Spleen (tissue), 11 donors: ENCODE results near the gene CADPS2. TPM values are rescaled to one million over a fixed set of nuclear protein-coding genes. Genes with fewer than 3 reads are reported as not detected.

Experiments used
- DNase-seq: peaks from one replicate; pipeline ENCODE4 v3.0.0-alpha.2; 2020
- H3K27ac ChIP-seq, 8 donors: fragments of 200-600 bp; sonication (generic) in 7 of 8; 1 replicate in 4 of 8; 2 replicates in 4 of 8; pipeline versions ENCODE4 v1.5.0 to v1.8.0; 2016 to 2021; ENCODE audit warnings: inconsistent platforms in 4 of 8, mild to moderate bottlenecking in 4 of 8, moderate library complexity in 1 of 8
- H3K27me3 ChIP-seq, 7 donors: fragments of 200-600 bp; sonication (generic) in 6 of 7; replicated peaks in 1 of 7; 1 replicate in 4 of 7; 2 replicates in 3 of 7; pipeline versions ENCODE4 v1.5.0 to v1.8.0; 2016 to 2021; ENCODE audit warnings: inconsistent platforms in 3 of 7, mild to moderate bottlenecking in 1 of 7
- H3K36me3 ChIP-seq, 6 donors: fragments of 200-600 bp; sonication (generic) in 5 of 6; 1 replicate in 4 of 6; 2 replicates in 2 of 6; pipeline versions ENCODE4 v1.5.0 to v1.8.0; 2016 to 2021; ENCODE audit warnings: inconsistent platforms in 2 of 6
- H3K4me1 ChIP-seq, 6 donors: fragments of 200-600 bp; sonication (generic) in 5 of 6; 1 replicate in 3 of 6; 2 replicates in 3 of 6; pipeline versions ENCODE4 v1.5.0 to v1.8.0; 2016 to 2021; ENCODE audit warnings: inconsistent platforms in 3 of 6
- H3K4me3 ChIP-seq, 8 donors: fragments of 200-600 bp; sonication (generic) in 7 of 8; 1 replicate in 4 of 8; 2 replicates in 4 of 8; pipeline versions ENCODE4 v1.5.0 to v1.8.0; 2016 to 2021; ENCODE audit warnings: inconsistent platforms in 4 of 8, mild to moderate bottlenecking in 4 of 8, moderate library complexity in 2 of 8
- H3K9me3 ChIP-seq, 8 donors: fragments of 200-600 bp; sonication (generic) in 7 of 8; 1 replicate in 4 of 8; 2 replicates in 4 of 8; pipeline versions ENCODE4 v1.5.0 to v1.8.0; 2016 to 2021; ENCODE audit warnings: inconsistent platforms in 4 of 8
- CTCF ChIP-seq, 11 experiments: fragments of 200-600 bp in 7 of 11; fragments of 450-650 bp in 4 of 11; sonication (generic) in 4 of 11; IDR thresholded peaks in 8 of 11; conservative IDR thresholded peaks in 3 of 11; 1 replicate in 7 of 11; 2 replicates in 4 of 11; pipeline versions ENCODE4 v1.4.0 to v1.8.0; 2016 to 2021; ENCODE audit warnings: antibody characterized with exemption in 11 of 11, inconsistent platforms in 4 of 11, mild to moderate bottlenecking in 1 of 11
- POLR2A ChIP-seq, 3 donors: fragments of 450-650 bp; IDR thresholded peaks; one replicate each; pipeline ENCODE4 v1.5.1; 2017; ENCODE audit warnings: antibody characterized with exemption in 3 of 3, mild to moderate bottlenecking in 1 of 3
- POLR2AphosphoS5 ChIP-seq, 3 donors: sonication (generic); formaldehyde crosslinking; IDR thresholded peaks; one replicate each; pipeline ENCODE4 v1.5.1; 2017; ENCODE audit warnings: antibody characterized with exemption in 3 of 3
- WGBS, 5 donors: extraction: QIAGEN DNeasy Blood & Tissue Kit in 3 of 5; methylation state at CpG; one replicate each; pipeline versions ENCODE4 v1.1.5 to v1.1.7; 2013 to 2018; 5-methylcytosine and 5-hydroxymethylcytosine counted together
- intact Hi-C: fragments of 100-400 bp; cut with DNase I; formaldehyde crosslinking; loops from one replicate; pipeline ENCODE4 v1.15.0; 2023; ENCODE audit warnings: low total_unique reads
- polyA plus RNA-seq, 3 donors: library from polyadenylated mRNA; stranded (reverse); fragments of 200-250 nt; gene quantifications; one replicate each; pipeline ENCODE4 v1.2.1, GENCODE V29; 2013
- total RNA-seq, 7 donors: library from RNA; depleted of rRNA in 3 of 7; stranded (reverse); fragments of >200 nt in 3 of 7; fragmentation: NEBNext Ultra II Directional in 4 of 7; extraction: Animal tissue kit (Norgen Biotek cat#: 25700) in 4 of 7; gene quantifications; one replicate each; pipeline versions ENCODE4 v1.1.0 to v1.2.1, GENCODE V29; 2016 to 2021
- donor health status: healthy with polysubstance abuse.
- donor health status: DM: no; HTN: no; CAD: no; lungs with moderate emphysema.
- donor health status: DM: no; HTN: no; CAD: no.
- donor health status: Bipolar disorder and iron deficiency.
- donor health status: healthy.
- donor health status: DM: no; HTN: no; CAD: no.
- donor health status: DM: yes; HTN: yes; CAD: no.

The CADPS2 gene
- total and polyA plus RNA-seq, 10 donors = 2.4 to 19.3 (median 11.7) TPM

GRCh38 chr7:122600630-122601029 is 285.6 kb downstream of the CADPS2 start:
- Histone ChIP-seq H3K9me3 (no peaks in the 10 kb centered on the region), H3K4me3 (no peak overlapping the region), H3K4me1 (no peaks in the 10 kb centered on the region), H3K36me3 (no peaks in the 10 kb centered on the region), H3K27ac (no peak overlapping the region), H3K27me3 (no peaks in the 10 kb centered on the region)
- WGBS, 5 donors = 58 to 73% (median 61%) methylated on average over 2 of the region's 2 CpGs
- DNase-seq = no peak
- no peak for TF ChIP-seq POLR2AphosphoS5 (IDR thresholded peaks at IDR 0.05)
- no peak for TF ChIP-seq CTCF (IDR thresholded peaks at IDR 0.05 in 8 of 11, conservative IDR thresholded peaks at IDR 0.05 in 3 of 11)
- no peak for TF ChIP-seq POLR2A (IDR thresholded peaks at IDR 0.05)
- intact Hi-C loops = no loop called here

GRCh38 chr7:122600042-122600441 is 286.2 kb downstream of the CADPS2 start:
- no peaks in the 10 kb centered on the region for H3K27me3 ChIP-seq
- no peaks in the 10 kb centered on the region for H3K36me3 ChIP-seq
- no peak for DNase-seq
- no peak overlapping the region for H3K4me3 ChIP-seq
- WGBS, 5 donors = 82 to 90% (median 86%) methylated on average over 1 of the region's 1 CpG
- TF ChIP-seq POLR2A (IDR thresholded peaks at IDR 0.05) = no peak
- TF ChIP-seq POLR2AphosphoS5 (IDR thresholded peaks at IDR 0.05) = no peak
- no peak for TF ChIP-seq CTCF (IDR thresholded peaks at IDR 0.05 in 8 of 11, conservative IDR thresholded peaks at IDR 0.05 in 3 of 11)
- intact Hi-C loops = no loop called here
- H3K9me3 ChIP-seq = no peaks in the 10 kb centered on the region
- H3K4me1 ChIP-seq = no peaks in the 10 kb centered on the region
- H3K27ac ChIP-seq = no peak overlapping the region

- no peaks in the 10 kb centered on the region for H3K4me1 ChIP-seq
- intact Hi-C loops = no loop called here
- peaks cover 0 to 5% (median 0%) of the 10 kb centered on the region in 8 donors for H3K9me3 ChIP-seq
- H3K36me3 ChIP-seq = no peaks in the 10 kb centered on the region
- WGBS, 5 donors = 69 to 85% (median 76%) methylated on average over 3 of the region's 3 CpGs
- H3K27ac ChIP-seq = no peak overlapping the region
- H3K4me3 ChIP-seq = no peak overlapping the region
- TF ChIP-seq POLR2A (IDR thresholded peaks at IDR 0.05) (no peak), CTCF (IDR thresholded peaks at IDR 0.05 in 8 of 11, conservative IDR thresholded peaks at IDR 0.05 in 3 of 11) (no peak), POLR2AphosphoS5 (IDR thresholded peaks at IDR 0.05) (no peak)
- no peak for DNase-seq
- H3K27me3 ChIP-seq = no peaks in the 10 kb centered on the region
Observed at GRCh38 chr7:122597277-122597676, 289.0 kb downstream of the CADPS2 start.

GRCh38 chr7:122595885-122596284 is 290.4 kb downstream of the CADPS2 start:
- Histone ChIP-seq H3K36me3 (no peaks in the 10 kb centered on the region), H3K27me3 (no peaks in the 10 kb centered on the region), H3K4me1 (no peaks in the 10 kb centered on the region), H3K9me3 (peaks cover 0 to 8% (median 0%) of the 10 kb centered on the region in 8 donors), H3K27ac (no peak overlapping the region), H3K4me3 (no peak overlapping the region)
- TF ChIP-seq CTCF (IDR thresholded peaks at IDR 0.05 in 8 of 11, conservative IDR thresholded peaks at IDR 0.05 in 3 of 11) = no peak
- TF ChIP-seq POLR2AphosphoS5 (IDR thresholded peaks at IDR 0.05) = no peak
- TF ChIP-seq POLR2A (IDR thresholded peaks at IDR 0.05) = no peak
- no peak for DNase-seq
- intact Hi-C loops = no loop called here
- WGBS, 5 donors = 94 to 100% (median 100%) methylated on average over 1 of the region's 1 CpG
